ENCODE measurements around the gene IFNA5. TPM values are rescaled to one million over a fixed set of nuclear protein-coding genes. Genes with fewer than 3 reads are reported as not detected.

Gene IFNA5
- total RNA-seq, 1 donor from 2014 or later = not detected

- peaks cover 67% of the 10 kb centered on the region for H3K27me3 Mint-ChIP-seq
Observed at GRCh38 chr9:21255538-21256212, 49.4 kb downstream of the IFNA5 start.

More at GRCh38 chr9:21255538-21256212, 49.4 kb downstream of the IFNA5 start:
- TF ChIP-seq, protein P1, sequence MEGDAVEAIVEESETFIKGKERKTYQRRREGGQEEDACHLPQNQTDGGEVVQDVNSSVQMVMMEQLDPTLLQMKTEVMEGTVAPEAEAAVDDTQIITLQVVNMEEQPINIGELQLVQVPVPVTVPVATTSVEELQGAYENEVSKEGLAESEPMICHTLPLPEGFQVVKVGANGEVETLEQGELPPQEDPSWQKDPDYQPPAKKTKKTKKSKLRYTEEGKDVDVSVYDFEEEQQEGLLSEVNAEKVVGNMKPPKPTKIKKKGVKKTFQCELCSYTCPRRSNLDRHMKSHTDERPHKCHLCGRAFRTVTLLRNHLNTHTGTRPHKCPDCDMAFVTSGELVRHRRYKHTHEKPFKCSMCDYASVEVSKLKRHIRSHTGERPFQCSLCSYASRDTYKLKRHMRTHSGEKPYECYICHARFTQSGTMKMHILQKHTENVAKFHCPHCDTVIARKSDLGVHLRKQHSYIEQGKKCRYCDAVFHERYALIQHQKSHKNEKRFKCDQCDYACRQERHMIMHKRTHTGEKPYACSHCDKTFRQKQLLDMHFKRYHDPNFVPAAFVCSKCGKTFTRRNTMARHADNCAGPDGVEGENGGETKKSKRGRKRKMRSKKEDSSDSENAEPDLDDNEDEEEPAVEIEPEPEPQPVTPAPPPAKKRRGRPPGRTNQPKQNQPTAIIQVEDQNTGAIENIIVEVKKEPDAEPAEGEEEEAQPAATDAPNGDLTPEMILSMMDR (IDR thresholded peaks at IDR 0.05; ENCODE audit: unreplicated experiment) = no peak
- Mint-ChIP-seq H3K4me3 (ENCODE audit: low read depth) (no peak overlapping the region), H3K36me3 (ENCODE audit: insufficient read depth) (no peaks in the 10 kb centered on the region), H3K4me1 (ENCODE audit: low read depth) (peaks cover 1% of the 10 kb centered on the region), H3K27ac (no peak overlapping the region), H3K9me3 (ENCODE audit: low read depth) (peaks cover 3% of the 10 kb centered on the region)
- DNase-seq (ENCODE audit: low spot score, unreplicated experiment) = no peak

Other genes with a start within 250 kb of the IFNA5 start
- not detected in 2 replicates for gene IFNB1, start 227.4 kb downstream of the IFNA5 start, total RNA-seq
- gene IFNW1, start 163.5 kb downstream of the IFNA5 start, total RNA-seq = not detected in 2 replicates
- not detected in 2 replicates for gene IFNA21, start 138.7 kb downstream of the IFNA5 start, total RNA-seq
- not detected in 2 replicates for gene IFNA4, start 117.7 kb downstream of the IFNA5 start, total RNA-seq
- gene IFNA7, start 103.1 kb downstream of the IFNA5 start, total RNA-seq = not detected in 2 replicates
- gene IFNA10, start 98.2 kb downstream of the IFNA5 start, total RNA-seq = not detected in 2 replicates
- gene IFNA16, start 88.0 kb downstream of the IFNA5 start, total RNA-seq = not detected in 2 replicates
- not detected in 2 replicates for gene IFNA17, start 77.1 kb downstream of the IFNA5 start, total RNA-seq
- not detected in 2 replicates for gene IFNA14, start 65.3 kb downstream of the IFNA5 start, total RNA-seq
- gene KLHL9, start 30.1 kb upstream of the IFNA5 start, total RNA-seq = 35.5 and 35.9 TPM in 2 replicates
- gene IFNA6, start 45.6 kb upstream of the IFNA5 start, total RNA-seq = not detected in 2 replicates
- not detected in 2 replicates for gene IFNA13, start 62.7 kb upstream of the IFNA5 start, total RNA-seq
- not detected in 2 replicates for gene IFNA2, start 80.1 kb upstream of the IFNA5 start, total RNA-seq
- gene IFNA8, start 103.8 kb upstream of the IFNA5 start, total RNA-seq = not detected in 2 replicates
- gene IFNA1, start 135.1 kb upstream of the IFNA5 start, total RNA-seq = not detected in 2 replicates
- 2.5 and 3.6 TPM in 2 replicates for gene IFNE, start 177.0 kb upstream of the IFNA5 start, total RNA-seq

All from progenitor cell of endocrine pancreas (in vitro differentiated cells).